GM04503 (cell line): ENCODE results near the gene AOPEP.
"Not testable (repeated sequence)": the region's sequence is repeated elsewhere in the genome, so short reads cannot be mapped to it uniquely, and the experiment has no call there.

Experiments used
- DNase-seq: peaks from one replicate; pipeline ENCODE4 v3.0.0-alpha.2; 2012; ENCODE audit warnings: low read depth

Gene AOPEP

DNA sequence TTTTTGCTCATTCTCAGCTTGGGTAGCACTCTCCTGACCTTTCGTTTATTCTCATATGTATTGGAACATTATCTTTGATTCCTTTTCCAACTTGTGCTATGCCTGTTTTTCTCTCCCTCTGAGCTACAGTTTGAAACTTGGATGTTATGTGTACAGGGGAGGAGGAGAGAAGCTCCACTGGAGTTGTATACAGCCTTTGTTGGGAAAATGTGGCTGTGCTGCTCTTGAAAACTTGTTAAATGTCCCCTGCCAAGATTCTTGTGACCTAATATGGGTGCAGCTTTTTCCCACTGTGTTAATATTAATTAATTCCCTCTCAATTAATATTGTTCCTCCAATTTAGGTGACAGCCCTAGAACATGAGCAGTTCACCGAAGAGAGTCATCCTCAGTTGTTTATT lies 235.4 kb downstream of the AOPEP start:
- no peak for DNase-seq

DNA sequence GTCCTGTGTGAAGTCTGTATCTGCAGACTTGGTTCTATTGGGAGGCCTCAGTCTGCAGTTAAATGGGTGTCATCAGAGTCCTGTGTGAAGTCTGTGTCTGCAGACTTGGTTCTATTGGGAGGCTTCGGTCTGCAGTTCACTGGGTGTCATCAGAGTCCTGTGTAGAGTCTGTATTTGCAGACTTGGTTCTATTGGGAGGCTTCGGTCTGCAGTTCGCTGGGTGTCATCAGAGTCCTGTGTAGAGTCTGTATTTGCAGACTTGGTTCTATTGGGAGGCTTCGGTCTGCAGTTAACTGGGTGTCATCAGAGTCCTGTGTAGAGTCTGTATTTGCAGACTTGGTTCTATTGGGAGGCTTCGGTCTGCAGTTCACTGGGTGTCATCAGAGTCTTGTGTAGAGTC lies 239.1 kb downstream of the AOPEP start:
- DNase-seq, result not testable (repeated sequence)

DNA sequence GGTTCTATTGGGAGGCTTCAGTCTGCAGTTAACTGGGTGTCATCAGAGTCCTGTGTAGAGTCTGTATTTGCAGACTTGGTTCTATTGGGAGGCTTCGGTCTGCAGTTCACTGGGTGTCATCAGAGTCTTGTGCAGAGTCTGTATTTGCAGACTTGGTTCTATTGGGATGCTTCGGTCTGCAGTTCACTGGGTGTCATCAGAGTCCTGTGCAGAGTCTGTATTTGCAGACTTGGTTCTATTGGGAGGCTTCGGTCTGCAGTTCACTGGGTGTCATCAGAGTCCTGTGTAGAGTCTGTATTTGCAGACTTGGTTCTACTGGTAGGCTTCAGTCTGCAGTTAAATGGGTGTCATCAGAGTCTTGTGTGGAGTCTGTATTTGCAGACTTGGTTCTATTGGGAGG lies 239.5 kb downstream of the AOPEP start:
- not testable (repeated sequence) for DNase-seq

DNA sequence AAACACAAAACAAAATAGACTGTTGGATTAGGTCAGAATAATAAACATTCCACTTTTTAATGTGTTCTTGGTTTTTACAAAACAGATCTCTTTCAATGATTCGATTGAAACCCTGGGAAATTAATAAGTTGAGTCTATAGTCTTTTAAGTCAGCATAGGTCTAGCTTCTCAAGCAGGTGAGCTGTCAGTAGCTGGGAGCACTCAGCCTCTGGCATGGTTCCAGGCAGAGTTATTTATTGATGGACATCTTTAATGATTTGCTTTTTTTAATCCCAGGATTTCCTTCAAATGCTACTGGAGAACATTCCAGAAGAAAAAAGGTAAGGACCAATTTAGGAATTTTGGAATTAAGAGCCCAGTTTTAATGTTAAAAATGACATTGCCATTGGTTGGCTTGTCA lies 241.0 kb downstream of the AOPEP start:
- no peak for DNase-seq

DNA sequence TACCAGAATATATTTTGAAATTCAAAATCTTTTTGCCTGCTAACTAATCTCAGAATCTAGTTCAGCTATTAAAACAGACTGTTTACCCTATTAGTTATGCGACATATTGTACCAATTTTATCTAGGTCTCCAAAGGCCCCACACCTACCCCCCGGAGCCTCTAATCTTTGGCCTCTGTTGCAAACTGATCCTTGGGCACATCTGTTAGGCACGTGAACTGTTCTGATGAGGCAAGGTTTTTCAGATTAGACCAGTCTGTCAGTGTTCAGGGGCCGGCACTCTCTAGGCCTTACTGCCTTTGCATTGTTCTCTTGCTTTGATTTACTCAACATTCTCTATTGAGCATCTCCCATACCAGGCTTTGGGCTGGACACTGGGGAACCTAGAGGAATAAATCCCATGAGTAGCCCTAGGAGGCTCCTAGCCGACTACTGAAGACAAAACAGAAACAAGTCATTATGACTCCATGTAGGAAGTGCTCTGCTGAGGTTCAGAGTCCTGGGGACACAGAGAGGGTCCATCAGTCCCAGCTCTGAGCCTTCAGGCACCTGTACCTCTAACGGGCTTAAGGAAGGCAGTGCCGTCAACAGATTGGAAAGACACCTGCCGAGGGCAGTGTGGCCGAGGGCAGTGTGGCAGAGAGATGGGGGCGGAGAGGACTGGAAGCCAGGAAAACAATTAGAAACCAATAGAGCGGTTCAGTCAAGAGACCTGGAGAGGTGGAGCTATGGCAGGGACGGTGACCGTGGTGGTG lies 245.1 kb downstream of the AOPEP start:
- no peak for DNase-seq

DNA sequence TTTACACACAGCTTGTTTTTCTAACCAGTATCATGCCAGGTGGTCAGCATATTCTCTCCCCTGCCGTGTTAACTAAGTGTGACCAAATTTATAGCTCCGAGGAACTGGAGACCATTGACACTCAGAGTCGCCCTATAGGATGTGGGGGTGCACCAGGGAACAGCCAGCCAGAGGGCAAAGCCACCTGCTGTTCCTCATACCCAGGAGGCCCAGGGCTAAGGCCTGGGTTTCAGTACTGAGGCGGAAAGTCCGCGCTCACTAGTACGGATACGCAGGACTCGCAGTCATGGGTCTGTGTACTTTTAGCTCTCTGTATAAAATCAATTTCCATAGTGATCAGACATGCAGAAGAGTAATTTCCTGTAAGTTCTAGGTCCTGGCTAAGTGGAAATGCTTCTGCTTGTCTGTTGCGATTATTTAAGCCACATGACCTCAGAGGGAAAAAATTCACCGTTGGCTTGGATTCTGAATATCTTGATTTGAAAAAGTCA lies 247.0 kb downstream of the AOPEP start:
- no peak for DNase-seq

DNA sequence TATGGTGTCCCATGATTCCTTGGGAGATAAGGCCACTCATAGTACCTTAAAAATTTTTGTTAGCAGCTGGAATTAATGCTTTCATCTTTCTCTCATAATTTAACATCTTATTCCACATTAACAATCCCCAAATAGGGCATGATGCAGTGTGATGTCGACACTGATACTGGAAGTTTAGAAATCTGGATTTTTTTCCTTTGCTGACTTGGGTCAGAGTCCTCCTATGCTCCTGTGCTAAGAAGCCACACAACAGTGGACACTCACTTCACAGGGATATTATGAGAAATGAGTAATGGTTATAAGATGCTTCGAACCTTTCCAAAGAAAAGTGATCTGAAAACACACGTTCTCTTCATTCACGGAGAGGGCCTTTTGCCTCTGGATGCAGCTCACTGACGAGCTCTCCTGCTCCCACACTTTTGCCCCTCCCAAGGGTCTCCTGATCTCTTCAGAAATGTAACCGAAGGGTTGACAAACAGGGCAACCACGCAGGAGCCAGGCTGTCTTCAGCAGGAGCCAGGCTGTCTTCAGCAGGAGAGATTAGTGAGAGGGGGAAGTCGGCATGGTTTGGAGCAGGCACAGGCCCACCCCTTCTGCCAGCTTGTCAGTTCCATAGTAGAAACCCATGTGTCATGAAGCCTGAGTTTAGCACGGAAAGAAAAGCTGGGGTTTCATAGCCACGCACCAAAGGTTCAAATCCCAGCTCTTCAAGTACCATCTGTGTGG lies 247.8 kb downstream of the AOPEP start:
- DNase-seq, result no peak

DNA sequence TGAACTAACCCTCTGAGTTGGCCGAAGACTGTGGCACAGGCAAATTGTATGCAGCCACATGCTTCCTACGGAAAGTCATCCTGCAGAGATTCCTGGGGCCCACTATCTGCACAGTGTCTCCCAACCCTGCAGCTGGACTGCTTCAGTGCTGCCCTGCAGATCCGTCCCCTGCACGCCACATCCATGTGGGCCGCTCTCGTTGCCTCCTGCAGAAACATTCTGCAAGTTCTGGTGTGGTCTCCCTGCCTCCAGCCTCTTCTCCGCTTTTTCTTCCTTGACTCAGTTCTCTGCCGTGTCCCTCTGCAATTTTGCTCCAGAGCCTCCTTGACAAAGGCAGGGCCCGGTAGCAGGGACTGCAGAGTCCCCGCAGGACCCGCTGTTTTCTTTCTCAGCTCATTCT lies 249.0 kb downstream of the AOPEP start:
- DNase-seq, result no peak

DNA sequence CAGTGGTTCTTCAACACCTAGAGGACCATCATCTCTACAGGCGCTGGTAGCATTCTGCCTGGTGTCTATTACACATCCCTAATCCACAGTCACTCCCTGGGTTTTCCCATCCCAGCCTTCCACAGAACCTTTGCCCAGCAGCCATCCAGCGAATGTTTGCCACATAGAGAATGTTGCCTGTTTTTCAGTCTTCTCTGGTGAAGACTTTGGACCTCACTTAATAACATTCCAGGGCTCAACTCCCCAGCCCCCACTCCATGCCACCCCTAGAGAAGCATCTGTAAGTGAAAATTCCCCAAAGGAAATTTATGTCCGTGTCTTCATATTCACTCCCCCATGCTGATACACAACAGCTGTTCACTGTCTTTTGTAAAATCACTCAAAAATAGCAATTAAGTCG lies 249.6 kb downstream of the AOPEP start:
- DNase-seq, result no peak

DNA sequence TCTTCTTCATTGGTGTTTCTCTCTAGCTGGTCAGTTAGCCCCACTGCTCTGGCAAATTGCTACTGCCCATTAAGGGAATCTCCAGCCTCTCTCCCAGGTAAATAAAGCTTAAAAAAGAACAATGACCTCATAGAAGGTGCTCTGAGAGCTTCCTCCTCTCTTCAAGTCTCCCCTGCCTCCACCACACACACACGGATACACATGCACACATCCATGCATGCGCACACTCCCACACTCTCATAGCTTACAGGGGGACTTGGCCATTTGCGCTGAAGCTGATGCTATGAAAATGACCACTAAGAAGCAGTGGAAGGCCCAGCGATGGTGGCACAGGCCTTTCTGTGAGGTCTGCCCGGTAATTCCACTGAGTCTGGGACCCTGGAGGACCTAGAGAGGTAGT lies 250.9 kb downstream of the AOPEP start:
- no peak for DNase-seq

DNA sequence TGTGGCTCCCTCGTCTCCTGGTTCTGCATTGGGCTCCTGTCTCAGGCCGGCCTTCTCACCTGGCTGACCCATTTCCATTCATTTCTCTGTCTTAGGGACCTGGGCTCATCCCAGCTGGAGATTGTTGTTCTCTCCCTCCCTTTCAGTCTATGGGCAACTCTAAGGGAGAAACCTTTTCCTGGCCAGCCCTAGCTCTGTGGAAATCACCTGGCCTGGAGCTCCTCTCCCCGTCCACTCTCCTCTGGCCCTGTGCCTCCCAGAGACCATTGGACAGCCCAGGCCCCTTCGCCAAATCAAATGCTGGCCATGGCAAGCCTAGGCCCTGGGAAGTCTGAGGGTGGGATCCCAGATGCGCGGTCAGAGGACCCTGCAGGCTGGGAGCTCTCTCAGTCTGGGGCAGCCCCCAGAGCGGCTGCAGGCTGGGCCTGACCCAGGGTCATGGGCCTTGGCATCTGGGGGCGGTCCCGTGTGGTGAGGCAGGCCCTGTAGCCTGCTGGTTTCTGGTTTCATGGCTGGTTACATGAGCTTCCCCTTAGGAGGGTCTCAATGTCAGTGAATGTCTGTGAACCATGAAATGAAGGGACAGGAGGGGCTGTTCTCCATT lies 253.5 kb downstream of the AOPEP start:
- no peak for DNase-seq

DNA sequence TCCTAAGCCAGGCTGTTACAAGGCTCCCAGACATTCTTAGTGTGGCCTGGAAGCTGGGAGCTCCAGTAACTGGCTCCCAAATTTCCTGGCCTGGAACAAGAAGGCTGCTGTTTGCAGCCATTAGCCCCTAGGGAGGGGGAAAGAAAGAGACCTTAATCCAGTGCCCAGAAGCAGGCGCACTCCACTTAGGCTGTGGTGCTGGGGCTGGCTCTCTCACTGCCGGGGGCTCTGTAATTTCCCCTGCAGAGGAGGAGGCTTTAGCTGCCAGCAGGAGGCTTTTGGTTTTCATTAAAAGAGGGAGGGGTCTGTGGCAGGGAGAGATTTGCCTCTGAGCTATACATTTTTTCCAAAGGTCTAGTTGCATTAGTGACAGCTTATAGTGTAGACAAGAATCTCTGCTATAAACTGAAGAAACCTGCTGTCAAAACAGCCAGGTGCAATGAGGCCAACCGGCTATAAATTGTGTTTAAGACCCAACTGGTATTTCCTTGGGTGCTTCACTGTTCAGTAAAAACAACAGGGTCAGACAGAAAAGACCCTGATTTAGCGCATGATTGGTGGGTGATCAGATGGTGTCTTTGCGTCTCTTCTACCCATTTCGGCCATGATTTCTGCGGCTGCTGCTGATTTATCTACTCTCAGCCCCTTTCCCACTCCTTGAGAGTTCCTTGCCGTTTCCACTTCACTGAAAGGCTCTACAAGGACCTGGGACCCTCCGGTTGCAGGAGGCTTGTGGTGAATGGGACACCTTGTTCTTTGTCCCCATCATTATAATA lies 254.6 kb downstream of the AOPEP start:
- no peak for DNase-seq

DNA sequence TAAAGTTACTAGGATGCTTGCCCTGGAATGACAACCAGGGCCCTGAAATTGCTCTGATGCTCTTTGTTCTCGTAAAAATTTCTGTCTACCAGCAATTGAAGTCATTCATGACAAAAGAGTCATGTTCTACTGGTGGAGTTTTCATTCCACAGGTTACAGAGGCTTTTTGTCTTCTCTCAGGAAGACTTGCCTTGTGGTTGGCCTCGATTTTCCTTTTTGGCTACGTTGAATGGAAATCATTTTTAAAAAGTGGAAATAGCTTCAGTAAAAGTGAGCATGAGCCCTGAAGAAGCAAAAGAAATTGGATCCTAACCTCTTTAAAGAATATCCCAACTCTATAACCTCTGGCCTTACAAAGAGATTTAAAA lies 255.2 kb downstream of the AOPEP start:
- no peak for DNase-seq

DNA sequence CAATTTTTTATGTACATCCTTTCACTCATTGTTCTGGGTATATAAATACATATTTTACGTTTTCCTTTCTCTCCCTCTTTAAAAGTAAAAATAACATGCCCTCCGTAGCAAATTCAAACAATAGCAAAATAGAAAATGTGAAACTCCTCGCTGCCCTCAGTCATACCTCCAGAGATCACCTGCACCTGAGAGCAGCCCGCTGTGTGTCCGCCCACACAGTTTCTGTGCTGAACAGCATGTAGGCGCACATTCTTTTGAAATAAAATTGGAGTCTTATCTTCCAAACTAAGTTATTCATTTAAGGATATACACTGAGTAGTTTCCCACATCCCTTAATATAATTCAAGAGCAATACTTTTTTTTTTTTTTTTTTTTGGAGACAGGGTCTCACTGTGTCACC lies 255.7 kb downstream of the AOPEP start:
- no peak for DNase-seq

DNA sequence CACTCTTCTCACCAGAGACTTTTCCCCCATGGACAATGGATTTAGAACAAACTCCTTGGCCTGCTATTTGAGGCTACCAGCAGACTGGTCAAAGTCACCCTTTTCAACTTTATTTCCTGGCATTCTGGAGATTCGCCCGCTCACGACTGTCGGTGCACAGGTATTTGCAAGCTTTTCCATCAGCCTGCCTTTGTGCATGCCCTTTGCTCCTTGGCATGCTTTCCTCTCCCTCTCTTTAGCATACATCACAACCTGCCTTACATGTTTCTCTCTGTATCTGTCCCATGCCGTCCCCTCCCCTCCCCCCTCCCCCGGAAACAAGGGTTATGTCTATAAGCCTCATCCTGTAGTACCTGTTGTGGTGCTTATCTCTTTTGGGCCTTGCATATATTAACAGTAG lies 257.1 kb downstream of the AOPEP start:
- DNase-seq, result no peak

DNA sequence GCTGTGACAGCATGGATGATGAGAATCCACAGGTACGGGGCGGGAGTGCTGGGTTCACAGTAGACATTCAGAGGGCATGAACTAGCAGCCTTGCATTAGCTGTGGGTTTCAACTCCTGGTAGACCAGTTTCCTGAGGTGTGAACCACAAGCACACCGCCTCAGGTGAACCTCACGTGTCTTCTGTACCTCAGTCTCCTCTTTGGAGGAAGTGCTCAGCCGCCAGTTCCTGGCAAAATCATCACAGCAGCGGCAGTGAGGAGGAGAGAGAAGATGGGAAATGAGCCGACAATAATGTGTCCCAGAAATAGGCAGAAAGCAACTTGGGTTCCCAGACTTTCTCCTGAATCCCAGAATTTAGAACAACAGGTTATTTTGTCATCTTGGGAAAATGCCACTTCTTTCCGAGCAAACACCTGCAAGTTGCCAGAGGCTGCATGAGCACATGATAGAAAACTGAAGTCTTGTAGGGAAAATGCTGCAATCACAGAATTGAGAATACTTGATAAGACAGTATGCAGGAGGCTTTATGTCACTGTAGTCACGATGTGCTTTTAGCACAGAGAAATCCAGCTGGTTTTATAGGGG lies 258.5 kb downstream of the AOPEP start:
- DNase-seq, result no peak

DNA sequence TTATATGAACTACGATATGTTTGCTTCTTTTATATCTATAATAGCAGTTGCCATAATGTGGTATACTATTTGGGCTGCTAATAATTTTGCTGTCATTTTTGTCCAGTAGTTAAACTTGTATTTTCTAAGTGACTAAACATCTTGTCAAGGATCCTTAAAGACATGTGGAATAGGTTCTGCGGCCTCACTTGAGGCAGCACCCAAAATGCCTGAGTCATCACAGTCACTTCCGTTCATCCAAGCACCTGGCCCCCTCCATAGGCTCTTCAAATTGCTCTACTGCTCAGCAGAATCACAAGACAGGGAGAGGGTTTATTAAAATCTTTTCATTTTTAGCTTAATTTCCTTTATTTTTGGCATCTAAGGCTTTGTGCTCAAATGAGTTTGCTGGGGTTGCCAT lies 259.1 kb downstream of the AOPEP start:
- DNase-seq, result no peak

DNA sequence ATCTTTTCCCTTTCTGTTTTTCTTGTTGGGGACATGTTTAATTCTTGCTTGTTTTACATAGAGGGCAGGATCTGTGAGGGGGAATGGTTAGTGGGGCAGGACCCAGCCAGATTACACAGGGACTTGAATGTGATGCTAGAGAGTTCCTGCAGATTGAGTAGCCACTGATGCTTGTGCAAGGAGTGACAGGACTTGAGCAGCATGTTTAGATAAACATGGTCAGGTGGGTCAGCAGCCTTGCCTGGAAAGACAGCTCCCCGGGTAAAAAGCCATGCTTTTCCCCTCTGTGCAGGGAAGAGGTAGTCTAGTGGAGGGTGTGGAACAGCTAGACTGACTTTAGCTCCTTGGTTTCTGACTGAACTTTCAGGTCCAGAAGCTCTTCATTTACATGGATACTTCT lies 261.2 kb downstream of the AOPEP start:
- DNase-seq, result no peak

DNA sequence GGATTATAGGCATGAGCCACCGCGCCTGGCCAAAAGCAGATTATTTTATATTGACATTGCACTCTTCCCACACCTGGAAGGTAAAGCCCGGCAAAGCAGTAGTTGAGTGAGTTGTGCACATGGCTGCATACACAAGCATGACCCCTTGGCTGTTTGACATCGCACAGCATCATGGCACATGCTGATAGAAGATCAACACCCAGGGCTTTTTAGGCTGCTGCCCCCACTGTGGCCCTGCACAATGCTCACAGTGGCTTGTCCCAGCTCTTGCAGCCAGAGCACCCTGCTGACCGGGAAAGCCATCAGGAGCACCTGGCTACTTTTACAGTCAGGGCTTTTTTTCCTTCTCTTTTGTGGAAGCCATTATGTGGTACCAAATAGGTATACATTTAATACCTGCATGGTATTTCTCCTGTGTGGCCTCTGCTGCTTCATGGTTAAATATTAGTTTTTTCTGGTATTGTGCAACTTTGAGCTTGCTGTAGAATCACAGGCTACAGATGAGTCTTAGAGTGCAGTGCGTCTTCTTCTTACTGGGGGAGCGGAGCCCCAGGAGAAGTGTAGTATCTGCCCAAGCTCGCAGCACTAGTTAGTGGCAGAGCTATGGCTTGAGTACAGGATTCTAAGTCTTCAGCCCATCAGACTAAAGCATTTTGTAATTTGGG lies 264.5 kb downstream of the AOPEP start:
- no peak for DNase-seq

DNA sequence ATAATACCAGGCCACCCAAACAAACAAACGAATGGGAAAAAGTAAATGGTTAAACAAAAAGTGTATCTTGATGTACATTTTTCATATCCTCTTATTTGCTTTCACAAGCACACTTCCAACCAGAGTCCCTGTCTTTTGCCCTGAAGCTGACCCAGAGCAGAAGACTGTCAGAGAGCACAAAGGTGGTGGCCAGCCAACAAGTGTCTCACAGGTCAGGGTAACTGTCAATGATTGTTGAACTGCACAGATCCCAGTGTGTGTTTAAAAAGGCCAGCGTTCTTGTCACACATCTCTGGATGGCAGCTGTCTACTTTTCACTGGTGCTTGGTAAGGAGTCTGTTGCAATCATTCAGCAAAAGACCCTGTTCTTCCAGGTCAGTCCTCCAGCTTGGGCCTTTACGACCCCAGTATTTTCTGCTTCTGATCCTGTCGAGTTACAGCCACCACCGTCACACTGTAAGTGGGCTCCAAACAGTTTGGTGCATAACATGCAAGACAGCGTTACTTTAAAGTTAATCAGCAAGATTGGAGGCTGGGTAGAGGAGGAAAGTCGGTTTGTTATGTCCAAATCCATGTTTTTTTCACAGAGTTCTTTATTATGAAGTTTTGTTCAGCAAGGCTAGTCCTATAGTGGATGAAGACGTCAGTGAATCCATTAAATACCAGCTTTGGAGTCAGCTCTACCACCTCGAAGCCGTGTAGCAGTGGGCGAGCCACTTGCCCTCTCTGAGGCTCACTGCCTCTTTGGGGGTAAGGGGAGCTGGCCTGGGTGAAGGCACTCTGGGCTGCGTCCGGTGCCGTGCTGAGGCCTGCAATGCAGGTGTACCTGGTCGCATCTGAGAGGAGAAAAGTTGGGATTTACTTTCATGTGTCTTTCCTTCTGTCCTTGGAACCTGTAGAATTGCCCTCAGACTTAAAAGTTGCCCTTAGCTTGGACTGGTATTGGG lies 265.7 kb downstream of the AOPEP start:
- DNase-seq, result no peak
